ENCODE measurements around the gene SUCNR1. TPM values are rescaled to one million over a fixed set of nuclear protein-coding genes. Genes with fewer than 3 reads are reported as not detected.

Gene SUCNR1
- total and polyA plus RNA-seq, 2 of the 13 experiments (the other 11 are each of a cell fraction or from before 2014, with no cell fraction given): 0.03 TPM; not detected in 1

- Histone ChIP-seq H3K27me3 (ENCODE audit: control insufficient read depth in 1 of 2, insufficient read depth in 2 of 2, low read length in 2 of 2) (no peaks in the 10 kb centered on the region), H3K4me1 (ENCODE audit: insufficient read depth, low read length) (no peaks in the 10 kb centered on the region), H3K4me2 (ENCODE audit: low read depth, low read length) (no peak overlapping the region), H2AFZ (ENCODE audit: low read length) (no peak overlapping the region), H3K9me3 (ENCODE audit: low read length) (no peaks in the 10 kb centered on the region), H4K20me1 (ENCODE audit: insufficient read depth, low read length) (no peaks in the 10 kb centered on the region), H3K79me2 (ENCODE audit: insufficient read depth, low read length) (no peaks in the 10 kb centered on the region), H3K36me3 (replicated peaks in 1 of 2; ENCODE audit: control insufficient read depth in 1 of 2, insufficient read depth in 2 of 2, low read length in 2 of 2) (no peaks in the 10 kb centered on the region), H3K4me3 (replicated peaks in 1 of 3; ENCODE audit: insufficient read depth in 1 of 3, low read depth in 2 of 3, low read length in 3 of 3) (no peak overlapping the region), H3K9ac (ENCODE audit: insufficient read depth, low read depth, low read length) (no peak overlapping the region), H3K27ac (ENCODE audit: extremely low read length, insufficient read depth, low read length) (no peak overlapping the region)
- ATAC-seq (no peak), FAIRE-seq (no peak), DNase-seq (ENCODE audit: low spot score) (no peak)
- in situ Hi-C loops (cut with HindIII; ENCODE audit: extremely low pct_ligation_motif_present, low pct_unique_long_range_greater_than_20kb): no loop called here
- no TSS peak for BruUV-seq (replicated peaks)
- intact Hi-C loops (cut with micrococcal nuclease; ENCODE audit: unreplicated experiment): no loop called here
- ChIA-PET CTCF (ENCODE audit: low intra/inter-chr PET ratio, low total read pairs) (no interaction called here), POLR2A (no interaction called here)
- TF ChIP-seq CBX1 (IDR thresholded peaks at IDR 0.05; ENCODE audit: low read depth): no peak
- TF ChIP-seq ARID5B (CRISPR knock-in tag; IDR thresholded peaks at IDR 0.05): no peak
- no peak for TF ChIP-seq HMGA1 (CRISPR knock-in tag; conservative IDR thresholded peaks at IDR 0.05)
- TF ChIP-seq ZNF362 (CRISPR knock-in tag; IDR thresholded peaks at IDR 0.05; ENCODE audit: borderline replicate concordance): no peak
- no peak for TF ChIP-seq ZNF687 (CRISPR knock-in tag; IDR thresholded peaks at IDR 0.05)
- TF ChIP-seq NCOA1 (CRISPR knock-in tag; IDR thresholded peaks at IDR 0.05): no peak
- TF ChIP-seq SUZ12 (IDR thresholded peaks at IDR 0.05; ENCODE audit: low read depth, low read length): no peak
- WGBS (ENCODE audit: low lambda C conversion rate): 0% methylated on average over 1 of the region's 1 CpG
Measured at GRCh38 chr3:151911462-151911861, 38.0 kb downstream of the SUCNR1 start.
